B cell (primary cell): ENCODE measurements around the gene C10orf90. TPM values are rescaled to one million over a fixed set of nuclear protein-coding genes. Genes with fewer than 3 reads are reported as not detected.

ENCODE experiments used
- ATAC-seq: fragments of 200-7000 bp; cut with Tn5 transposase; one replicate; pipeline ENCODE4 v1.10.0; 2021; ENCODE audit warnings: low read depth, mild to moderate bottlenecking, moderate number of reproducible peaks, moderate library complexity
- CTCF ChIA-PET: fragments of 350-600 bp; sonication (Branson Sonifier 250); formaldehyde crosslinking; loops from one replicate; lab custom pipeline; 2021; ENCODE audit warnings: antibody characterized with exemption, inconsistent platforms; lab: Charles Lee
- POLR2A ChIA-PET: fragments of 350-600 bp; sonication (Branson Sonifier 250); formaldehyde crosslinking; loops from one replicate; lab custom pipeline; 2021; ENCODE audit warnings: antibody characterized with exemption; lab: Charles Lee
- DNase-seq: peaks from one replicate; pipeline ENCODE4 v3.0.0; 2013
- H2AFZ ChIP-seq: 2 replicates; pipeline ENCODE4 v1.6.1; 2012; ENCODE audit warnings: mild to moderate bottlenecking, low read depth, low read length; ENCODE audit not compliant: insufficient read depth, poor library complexity, severe bottlenecking
- H3K27ac ChIP-seq, 2 donors: 1 replicate in 1 of 2; 2 replicates in 1 of 2; pipeline ENCODE4 v1.5.1; 2012 to 2013; ENCODE audit warnings: low read length in 2 of 2, mild to moderate bottlenecking in 2 of 2, moderate library complexity in 1 of 2
- H3K27me3 ChIP-seq, 4 experiments: fragments of 200-600 bp in 1 of 4; sonication (generic) in 1 of 4; replicated peaks in 1 of 4; 1 replicate in 2 of 4; 2 replicates in 2 of 4; pipeline versions ENCODE4 v1.6.1 to v1.7.0; 2013 to 2016; ENCODE audit warnings: low read length in 3 of 4, mild to moderate bottlenecking in 2 of 4, mixed read lengths in 1 of 4, moderate library complexity in 1 of 4; ENCODE audit not compliant: insufficient read depth in 4 of 4, control insufficient read depth in 3 of 4; ENCODE audit errors: control extremely low read depth in 1 of 4
- H3K36me3 ChIP-seq, 2 experiments: replicated peaks in 1 of 2; 1 replicate in 1 of 2; 2 replicates in 1 of 2; pipeline versions ENCODE4 v1.6.1 to v1.7.1; 2013; ENCODE audit warnings: low read length in 1 of 2; ENCODE audit not compliant: insufficient read depth in 2 of 2, control insufficient read depth in 1 of 2; ENCODE audit errors: control extremely low read depth in 1 of 2, extremely low read depth in 1 of 2
- H3K4me1 ChIP-seq, 2 donors: fragments of 200-600 bp in 1 of 2; sonication (generic) in 1 of 2; 1 replicate in 1 of 2; 2 replicates in 1 of 2; pipeline versions ENCODE4 v1.5.1 to v1.6.1; 2013 to 2017; ENCODE audit warnings: low read length in 2 of 2; ENCODE audit not compliant: control insufficient read depth in 2 of 2, insufficient read depth in 2 of 2
- H3K4me2 ChIP-seq: replicated peaks from 2 replicates; pipeline ENCODE3; 2012; ENCODE audit warnings: mild to moderate bottlenecking, low read depth, low read length; ENCODE audit not compliant: poor library complexity, severe bottlenecking
- H3K4me3 ChIP-seq, 5 experiments: fragments of 200-600 bp in 1 of 5; sonication (generic) in 1 of 5; 1 replicate in 3 of 5; 2 replicates in 2 of 5; pipeline versions ENCODE4 v1.5.1 to v1.7.0; 2011 to 2016; ENCODE audit warnings: low read length in 4 of 5, mild to moderate bottlenecking in 4 of 5, low read depth in 2 of 5, control low read depth in 1 of 5, moderate library complexity in 1 of 5; ENCODE audit not compliant: insufficient read depth in 1 of 5; ENCODE audit errors: control extremely low read depth in 1 of 5, extremely low read depth in 1 of 5
- H3K79me2 ChIP-seq: fragments of 200-600 bp; sonication (generic); one replicate; pipeline ENCODE4 v1.6.0; 2016; ENCODE audit warnings: low read length; ENCODE audit not compliant: control insufficient read depth, insufficient read depth
- H3K9ac ChIP-seq: fragments of 200-600 bp; sonication (generic); 2 replicates; pipeline ENCODE4 v1.6.1; 2017; ENCODE audit warnings: mild to moderate bottlenecking, low read length, moderate library complexity
- H3K9me3 ChIP-seq, 3 donors: one replicate each; pipeline versions ENCODE4 v1.6.1 to v1.7.1; 2013; ENCODE audit warnings: low read length in 2 of 3; ENCODE audit not compliant: control insufficient read depth in 2 of 3, insufficient read depth in 1 of 3; ENCODE audit errors: control extremely low read depth in 1 of 3
- H4K20me1 ChIP-seq: 2 replicates; pipeline ENCODE4 v1.6.0; 2012; ENCODE audit warnings: mild to moderate bottlenecking, low read length; ENCODE audit not compliant: insufficient read depth, control insufficient read depth, poor library complexity, severe bottlenecking
- H3K27ac Mint-ChIP-seq: one replicate; pipeline ENCODE4 v1.8.0; 2021; ENCODE audit warnings: mixed read lengths
- H3K27me3 Mint-ChIP-seq: one replicate; pipeline ENCODE4 v1.8.0; 2021; ENCODE audit warnings: mixed read lengths
- H3K4me1 Mint-ChIP-seq: one replicate; pipeline ENCODE4 v1.8.0; 2021; ENCODE audit warnings: mixed read lengths
- H3K4me3 Mint-ChIP-seq: one replicate; pipeline ENCODE4 v1.8.0; 2021; ENCODE audit warnings: mixed read lengths
- H3K9me3 Mint-ChIP-seq: one replicate; pipeline ENCODE4 v1.8.0; 2022; ENCODE audit warnings: mixed read lengths; ENCODE audit not compliant: insufficient read depth
- CTCF ChIP-seq: fragments of 200-600 bp; IDR thresholded peaks from one replicate; pipeline ENCODE4 v1.8.0; 2022; ENCODE audit warnings: antibody characterized with exemption, mild to moderate bottlenecking
- EZH2 ChIP-seq: IDR thresholded peaks from 2 replicates; pipeline ENCODE4 v1.6.1; 2012; ENCODE audit warnings: borderline replicate concordance, low read depth, mild to moderate bottlenecking, moderate library complexity, low read length; ENCODE audit not compliant: insufficient read depth, poor library complexity, severe bottlenecking
- WGBS: methylation state at CpG from one replicate; pipeline ENCODE4 v1.1.5; 2013; ENCODE audit warnings: missing lambda C conversion rate; ENCODE audit not compliant: insufficient coverage; 5-methylcytosine and 5-hydroxymethylcytosine counted together
- intact Hi-C: fragments of 100-400 bp; cut with micrococcal nuclease; formaldehyde crosslinking; loops from one replicate; pipeline ENCODE4 v1.10.0; 2022
- polyA plus RNA-seq: library from polyadenylated mRNA; depleted of rRNA; stranded (reverse); fragments of >200 nt; gene quantifications from 2 replicates; pipeline ENCODE4 v1.2.3, GENCODE V29; 2012
- total RNA-seq, 2 donors: library from RNA; stranded (reverse); fragments of 120-200 nt in 1 of 2; gene quantifications; 1 replicate in 1 of 2; 2 replicates in 1 of 2; pipeline versions ENCODE4 v1.2.3 to v1.2.4, GENCODE V29; 2013 to 2022

The C10orf90 gene
- total and polyA plus RNA-seq, 2 donors (not counting 1 experiment from before 2014, with no cell fraction given): not detected

- Histone ChIP-seq H3K9me3 (peaks cover 0 to 8% (median 0%) of the 10 kb centered on the region in 3 donors), H4K20me1 (no peaks in the 10 kb centered on the region), H3K9ac (no peak overlapping the region), H3K4me1 (no peaks in the 10 kb centered on the region), H3K27ac (no peak overlapping the region), H3K4me2 (no peak overlapping the region), H3K79me2 (no peaks in the 10 kb centered on the region), H3K4me3 (no peak overlapping the region), H2AFZ (no peak overlapping the region), H3K27me3 (no peaks in the 10 kb centered on the region), H3K36me3 (no peaks in the 10 kb centered on the region)
- TF ChIP-seq EZH2 (no peak), CTCF (no peak)
- no CpG with 5 or more reads among the region's 1 CpG for WGBS
- Mint-ChIP-seq H3K27me3 (peaks cover 6% of the 10 kb centered on the region), H3K9me3 (no peaks in the 10 kb centered on the region), H3K27ac (no peak overlapping the region), H3K4me1 (no peaks in the 10 kb centered on the region), H3K4me3 (no peak overlapping the region)
- ChIA-PET CTCF (no interaction called here), POLR2A (no interaction called here)
- intact Hi-C loops: no loop called here
- no peak for DNase-seq
- ATAC-seq: no peak
Measured at GRCh38 chr10:126465771-126466170, 204.7 kb downstream of the C10orf90 start.

GRCh38 chr10:126463286-126463685 lies 207.2 kb downstream of the C10orf90 start:
- H3K27ac ChIP-seq: no peak overlapping the region
- Mint-ChIP-seq H3K4me1 (no peaks in the 10 kb centered on the region), H3K9me3 (no peaks in the 10 kb centered on the region), H3K4me3 (no peak overlapping the region), H3K27me3 (peaks cover 5% of the 10 kb centered on the region), H3K27ac (no peak overlapping the region)
- 16% methylated on average over 11 of the region's 11 CpGs for WGBS
- ATAC-seq (no peak), DNase-seq (no peak)
- no peak overlapping the region for H2AFZ ChIP-seq
- H3K9ac ChIP-seq: no peak overlapping the region
- intact Hi-C loops: no loop called here
- TF ChIP-seq EZH2: no peak
- TF ChIP-seq CTCF: no peak
- no peaks in the 10 kb centered on the region for H3K79me2 ChIP-seq
- H3K4me1 ChIP-seq: no peaks in the 10 kb centered on the region
- ChIA-PET CTCF (no interaction called here), POLR2A (no interaction called here)
- H4K20me1 ChIP-seq: no peaks in the 10 kb centered on the region
- no peaks in the 10 kb centered on the region for H3K36me3 ChIP-seq
- no peaks in the 10 kb centered on the region for H3K27me3 ChIP-seq
- peaks cover 0 to 5% (median 0%) of the 10 kb centered on the region in 3 donors for H3K9me3 ChIP-seq
- no peak overlapping the region for H3K4me3 ChIP-seq
- H3K4me2 ChIP-seq: no peak overlapping the region
